ENCODE results near the gene TUBB8. TPM values are rescaled to one million over a fixed set of nuclear protein-coding genes. Genes with fewer than 3 reads are reported as not detected.
A peak's percentile ranks its signal among the peaks of the same experiment; 100 is the strongest.

The TUBB8 gene
- total RNA-seq, 1 donor: not detected

- Histone ChIP-seq H3K4me1 (ENCODE audit: insufficient read depth, low read length) (no peaks in the 10 kb centered on the region), H3K79me2 (ENCODE audit: insufficient read depth, low read length) (no peaks in the 10 kb centered on the region), H4K20me1 (ENCODE audit: insufficient read depth, low read length) (no peaks in the 10 kb centered on the region), H3K4me2 (ENCODE audit: insufficient read depth, low read length) (no peak overlapping the region), H2AFZ (ENCODE audit: low read length) (no peak overlapping the region), H3K27ac (ENCODE audit: low read depth, low read length) (no peak overlapping the region), H3K9me3 (ENCODE audit: low read depth, low read length) (no peaks in the 10 kb centered on the region), H3K27me3 (ENCODE audit: insufficient read depth, low read length) (peaks cover 5% of the 10 kb centered on the region), H3K4me3 (ENCODE audit: insufficient read depth, low read length) (no peak overlapping the region), H3K36me3 (ENCODE audit: insufficient read depth, low read length) (no peaks in the 10 kb centered on the region)
- DNase-seq (ENCODE audit: insufficient read length, low spot score, missing footprints): no peak
- TF ChIP-seq CTCF (IDR thresholded peaks at IDR 0.05; ENCODE audit: extremely low read depth, low read depth, low read length): no peak
Measured at GRCh38 chr10:85044-85443, 35.9 kb upstream of the TUBB8 start.

GRCh38 chr10:83930-84530, 34.9 kb upstream of the TUBB8 start:
- H3K9me3 ChIP-seq (ENCODE audit: low read depth, low read length): no peaks in the 10 kb centered on the region
- H3K27me3 ChIP-seq (ENCODE audit: insufficient read depth, low read length): peaks cover 10% of the 10 kb centered on the region
- H3K4me1 ChIP-seq (ENCODE audit: insufficient read depth, low read length): no peaks in the 10 kb centered on the region
- no peak overlapping the region for H3K4me3 ChIP-seq (ENCODE audit: insufficient read depth, low read length)
- no peak for DNase-seq (ENCODE audit: insufficient read length, low spot score, missing footprints)
- H3K36me3 ChIP-seq (ENCODE audit: insufficient read depth, low read length): no peaks in the 10 kb centered on the region
- no peaks in the 10 kb centered on the region for H4K20me1 ChIP-seq (ENCODE audit: insufficient read depth, low read length)
- no peak overlapping the region for H2AFZ ChIP-seq (ENCODE audit: low read length)
- no peak overlapping the region for H3K27ac ChIP-seq (ENCODE audit: low read depth, low read length)
- TF ChIP-seq CTCF (IDR thresholded peaks at IDR 0.05; ENCODE audit: extremely low read depth, low read depth, low read length): no peak
- H3K79me2 ChIP-seq (ENCODE audit: insufficient read depth, low read length): no peaks in the 10 kb centered on the region
- H3K4me2 ChIP-seq (ENCODE audit: insufficient read depth, low read length): no peak overlapping the region

DNA sequence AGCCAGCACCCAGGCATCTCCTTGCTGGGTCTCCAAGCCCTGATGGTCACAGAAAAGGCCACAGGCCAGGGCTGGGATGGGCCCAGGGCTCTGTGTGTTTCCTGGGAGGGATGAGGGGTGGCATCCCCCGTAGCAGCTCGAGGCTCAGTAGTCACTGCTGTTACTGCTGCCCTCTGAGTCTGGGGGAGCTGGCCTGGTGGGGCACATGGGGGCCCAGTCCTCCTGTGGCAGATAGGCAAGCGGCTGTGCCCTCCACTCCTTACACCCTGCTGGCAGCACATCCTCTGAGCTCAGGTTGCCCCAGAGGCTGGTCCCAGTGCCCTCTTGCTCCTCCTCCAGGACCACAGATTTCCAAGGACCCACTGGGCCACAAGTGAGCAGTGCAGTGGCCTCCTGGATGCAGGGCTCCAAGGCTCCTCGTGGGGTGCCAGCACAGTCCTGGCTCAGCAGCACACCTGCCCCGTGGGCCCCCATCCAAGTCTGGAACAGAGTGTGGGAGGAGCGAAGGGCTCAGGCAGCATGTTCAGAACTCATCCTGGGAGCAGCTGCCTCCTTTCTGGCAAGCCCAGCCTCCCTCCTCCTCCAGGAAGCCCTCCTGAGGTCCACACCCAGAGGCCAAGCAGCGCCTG, 31.5 kb upstream of the TUBB8 start:
- Histone ChIP-seq H3K9me3 (ENCODE audit: low read depth, low read length) (no peaks in the 10 kb centered on the region), H3K4me2 (ENCODE audit: insufficient read depth, low read length) (no peak overlapping the region), H3K27me3 (ENCODE audit: insufficient read depth, low read length) (peaks cover 10% of the 10 kb centered on the region), H4K20me1 (ENCODE audit: insufficient read depth, low read length) (no peaks in the 10 kb centered on the region), H3K4me3 (ENCODE audit: insufficient read depth, low read length) (no peak overlapping the region), H3K79me2 (ENCODE audit: insufficient read depth, low read length) (no peaks in the 10 kb centered on the region), H3K36me3 (ENCODE audit: insufficient read depth, low read length) (no peaks in the 10 kb centered on the region), H3K4me1 (ENCODE audit: insufficient read depth, low read length) (no peaks in the 10 kb centered on the region), H3K27ac (ENCODE audit: low read depth, low read length) (no peak overlapping the region), H2AFZ (ENCODE audit: low read length) (no peak overlapping the region)
- no peak for TF ChIP-seq CTCF (IDR thresholded peaks at IDR 0.05; ENCODE audit: extremely low read depth, low read depth, low read length)
- DNase-seq (ENCODE audit: insufficient read length, low spot score, missing footprints): no peak

- DNase-seq (ENCODE audit: insufficient read length, low spot score, missing footprints): peak; percentile 77
- Histone ChIP-seq H3K79me2 (ENCODE audit: insufficient read depth, low read length) (no peaks in the 10 kb centered on the region), H3K4me1 (ENCODE audit: insufficient read depth, low read length) (no peaks in the 10 kb centered on the region), H3K4me2 (ENCODE audit: insufficient read depth, low read length) (no peak overlapping the region), H4K20me1 (ENCODE audit: insufficient read depth, low read length) (no peaks in the 10 kb centered on the region), H3K36me3 (ENCODE audit: insufficient read depth, low read length) (no peaks in the 10 kb centered on the region), H3K27me3 (ENCODE audit: insufficient read depth, low read length) (peaks cover 10% of the 10 kb centered on the region), H3K4me3 (ENCODE audit: insufficient read depth, low read length) (no peak overlapping the region), H3K27ac (ENCODE audit: low read depth, low read length) (no peak overlapping the region), H3K9me3 (ENCODE audit: low read depth, low read length) (no peaks in the 10 kb centered on the region), H2AFZ (ENCODE audit: low read length) (no peak overlapping the region)
- TF ChIP-seq CTCF (IDR thresholded peaks at IDR 0.05; ENCODE audit: extremely low read depth, low read depth, low read length): no peak
Measured at GRCh38 chr10:79532-80215, 30.6 kb upstream of the TUBB8 start.
